Neural cell (in vitro differentiated cells): ENCODE data around the gene INSM1.

Experiments
- EP300 ChIP-seq: fragments of 450-650 bp; conservative IDR thresholded peaks from 2 replicates; pipeline ENCODE4 v1.6.1; 2014; ENCODE audit warnings: antibody characterized with exemption, mild to moderate bottlenecking, moderate library complexity; ENCODE audit not compliant: poor library complexity, severe bottlenecking
- EZH2 ChIP-seq: fragments of 200-600, 300-800 bp; shearing (Covaris generic), sonication (generic); IDR thresholded peaks from 2 replicates; pipeline ENCODE4 v1.6.1; 2014; ENCODE audit warnings: antibody characterized with exemption, low read length, borderline replicate concordance, mild to moderate bottlenecking; ENCODE audit not compliant: insufficient read depth, poor library complexity, severe bottlenecking
- POLR2AphosphoS5 ChIP-seq: IDR thresholded peaks from 2 replicates; pipeline ENCODE4 v1.6.1; 2012
- RAD21 ChIP-seq: fragments of 450-650 bp; conservative IDR thresholded peaks from 2 replicates; pipeline ENCODE4 v1.6.1; 2014; ENCODE audit warnings: antibody characterized with exemption, mild to moderate bottlenecking, moderate library complexity
- SMC3 ChIP-seq: fragments of 450-650 bp; conservative IDR thresholded peaks from 2 replicates; pipeline ENCODE4 v1.6.1; 2014; ENCODE audit warnings: antibody characterized with exemption, mild to moderate bottlenecking, moderate library complexity; ENCODE audit not compliant: poor library complexity
- TF ChIP-seq, protein P1 (sequence below): fragments of 450-650 bp; IDR thresholded peaks from 2 replicates; pipeline ENCODE4 v1.5.1; 2014; ENCODE audit warnings: antibody characterized with exemption, mild to moderate bottlenecking, moderate library complexity; ENCODE audit not compliant: poor library complexity, severe bottlenecking
- TF ChIP-seq, protein P2 (sequence below): IDR thresholded peaks from 2 replicates; pipeline ENCODE4 v1.6.1; 2012; ENCODE audit warnings: borderline replicate concordance

DNA sequence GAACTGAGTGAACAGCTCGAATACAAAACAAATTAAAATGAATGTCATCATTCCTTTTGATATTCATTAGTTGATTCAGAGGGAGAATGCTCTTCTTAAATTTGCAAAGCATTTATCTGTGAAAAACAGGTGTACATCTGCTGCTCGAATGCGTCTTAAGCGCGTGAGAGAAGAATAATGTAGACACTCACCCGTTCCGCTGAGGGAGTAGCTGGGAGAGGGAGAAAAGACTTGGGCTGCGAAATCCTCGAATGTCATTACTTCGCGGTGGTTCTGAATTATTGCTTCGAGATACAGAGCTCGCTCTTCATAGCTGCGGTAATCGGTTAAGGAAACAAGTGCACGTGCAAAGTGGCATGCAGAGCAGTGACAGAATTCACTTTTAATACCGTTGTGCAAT lies 43.9 kb downstream of the INSM1 start:
- TF ChIP-seq, protein P1, sequence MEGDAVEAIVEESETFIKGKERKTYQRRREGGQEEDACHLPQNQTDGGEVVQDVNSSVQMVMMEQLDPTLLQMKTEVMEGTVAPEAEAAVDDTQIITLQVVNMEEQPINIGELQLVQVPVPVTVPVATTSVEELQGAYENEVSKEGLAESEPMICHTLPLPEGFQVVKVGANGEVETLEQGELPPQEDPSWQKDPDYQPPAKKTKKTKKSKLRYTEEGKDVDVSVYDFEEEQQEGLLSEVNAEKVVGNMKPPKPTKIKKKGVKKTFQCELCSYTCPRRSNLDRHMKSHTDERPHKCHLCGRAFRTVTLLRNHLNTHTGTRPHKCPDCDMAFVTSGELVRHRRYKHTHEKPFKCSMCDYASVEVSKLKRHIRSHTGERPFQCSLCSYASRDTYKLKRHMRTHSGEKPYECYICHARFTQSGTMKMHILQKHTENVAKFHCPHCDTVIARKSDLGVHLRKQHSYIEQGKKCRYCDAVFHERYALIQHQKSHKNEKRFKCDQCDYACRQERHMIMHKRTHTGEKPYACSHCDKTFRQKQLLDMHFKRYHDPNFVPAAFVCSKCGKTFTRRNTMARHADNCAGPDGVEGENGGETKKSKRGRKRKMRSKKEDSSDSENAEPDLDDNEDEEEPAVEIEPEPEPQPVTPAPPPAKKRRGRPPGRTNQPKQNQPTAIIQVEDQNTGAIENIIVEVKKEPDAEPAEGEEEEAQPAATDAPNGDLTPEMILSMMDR, result no peak
- TF ChIP-seq RAD21 (no peak), SMC3 (no peak), EZH2 (no peak), POLR2AphosphoS5 (peak; percentile 25), EP300 (no peak)
- TF ChIP-seq, protein P2, sequence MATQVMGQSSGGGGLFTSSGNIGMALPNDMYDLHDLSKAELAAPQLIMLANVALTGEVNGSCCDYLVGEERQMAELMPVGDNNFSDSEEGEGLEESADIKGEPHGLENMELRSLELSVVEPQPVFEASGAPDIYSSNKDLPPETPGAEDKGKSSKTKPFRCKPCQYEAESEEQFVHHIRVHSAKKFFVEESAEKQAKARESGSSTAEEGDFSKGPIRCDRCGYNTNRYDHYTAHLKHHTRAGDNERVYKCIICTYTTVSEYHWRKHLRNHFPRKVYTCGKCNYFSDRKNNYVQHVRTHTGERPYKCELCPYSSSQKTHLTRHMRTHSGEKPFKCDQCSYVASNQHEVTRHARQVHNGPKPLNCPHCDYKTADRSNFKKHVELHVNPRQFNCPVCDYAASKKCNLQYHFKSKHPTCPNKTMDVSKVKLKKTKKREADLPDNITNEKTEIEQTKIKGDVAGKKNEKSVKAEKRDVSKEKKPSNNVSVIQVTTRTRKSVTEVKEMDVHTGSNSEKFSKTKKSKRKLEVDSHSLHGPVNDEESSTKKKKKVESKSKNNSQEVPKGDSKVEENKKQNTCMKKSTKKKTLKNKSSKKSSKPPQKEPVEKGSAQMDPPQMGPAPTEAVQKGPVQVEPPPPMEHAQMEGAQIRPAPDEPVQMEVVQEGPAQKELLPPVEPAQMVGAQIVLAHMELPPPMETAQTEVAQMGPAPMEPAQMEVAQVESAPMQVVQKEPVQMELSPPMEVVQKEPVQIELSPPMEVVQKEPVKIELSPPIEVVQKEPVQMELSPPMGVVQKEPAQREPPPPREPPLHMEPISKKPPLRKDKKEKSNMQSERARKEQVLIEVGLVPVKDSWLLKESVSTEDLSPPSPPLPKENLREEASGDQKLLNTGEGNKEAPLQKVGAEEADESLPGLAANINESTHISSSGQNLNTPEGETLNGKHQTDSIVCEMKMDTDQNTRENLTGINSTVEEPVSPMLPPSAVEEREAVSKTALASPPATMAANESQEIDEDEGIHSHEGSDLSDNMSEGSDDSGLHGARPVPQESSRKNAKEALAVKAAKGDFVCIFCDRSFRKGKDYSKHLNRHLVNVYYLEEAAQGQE, result peak; percentile 4
